Measurements from ENCODE around the gene GNG12. TPM values are rescaled to one million over a fixed set of nuclear protein-coding genes. Genes with fewer than 3 reads are reported as not detected.

The GNG12 gene
- 61.3 TPM for total RNA-seq

GRCh38 chr1:67832737-67833601 lies at the start of gene GNG12:
Gene GNG12, minus strand, starts transcription at chr1:67833467. Its CDS starts 125,781 bp downstream, at chr1:67707686.

DNA sequence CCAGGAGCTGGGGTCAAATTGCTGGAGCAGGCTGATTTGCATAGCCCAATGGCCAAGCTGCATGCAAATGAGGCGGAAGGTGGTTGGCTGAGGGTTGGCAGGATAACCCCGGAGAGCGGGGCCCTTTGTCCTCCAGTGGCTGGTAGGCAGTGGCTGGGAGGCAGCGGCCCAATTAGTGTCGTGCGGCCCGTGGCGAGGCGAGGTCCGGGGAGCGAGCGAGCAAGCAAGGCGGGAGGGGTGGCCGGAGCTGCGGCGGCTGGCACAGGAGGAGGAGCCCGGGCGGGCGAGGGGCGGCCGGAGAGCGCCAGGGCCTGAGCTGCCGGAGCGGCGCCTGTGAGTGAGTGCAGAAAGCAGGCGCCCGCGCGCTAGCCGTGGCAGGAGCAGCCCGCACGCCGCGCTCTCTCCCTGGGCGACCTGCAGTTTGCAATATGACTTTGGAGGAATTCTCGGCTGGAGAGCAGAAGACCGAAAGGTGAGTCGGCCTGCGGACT lies 148.2 kb downstream of the GNG12 start, which contains the start of gene GADD45A:
TSS of gene GADD45A (plus strand) at position 135 of the 491 bp plus-strand sequence. CDS start at position 429, 294 bp downstream.

Other genes with a start within 250 kb of the GNG12 start
- 45.2 TPM for gene GADD45A, start 148.3 kb downstream of the GNG12 start, total RNA-seq
- 5.0 TPM for gene DIRAS3, start 217.2 kb upstream of the GNG12 start, total RNA-seq

All from camera-type eye (tissue), 1 donor.